Mesenteric fat pad (tissue), 1 donor: ENCODE data around the gene ANKRD27. TPM values are rescaled to one million over a fixed set of nuclear protein-coding genes. Genes with fewer than 3 reads are reported as not detected.
A peak's percentile ranks its signal among the peaks of the same experiment; 100 is the strongest.

Experiments
- DNase-seq: peaks from one replicate; pipeline ENCODE4 v3.0.0-alpha.2; 2020; ENCODE audit warnings: low spot score
- total RNA-seq: library from RNA; stranded (reverse); fragmentation: NEBNext Ultra II Directional; extraction: Animal tissue kit (Norgen Biotek cat#: 25700); gene quantifications from one replicate; pipeline ENCODE4 v1.2.1, GENCODE V29; 2021
- donor health status: DM: yes; HTN: yes; CAD: no.

Gene ANKRD27
- total RNA-seq, 1 donor from 2014 or later: 34.3 TPM

GRCh38 chr19:32558607-32559228 is 116.3 kb downstream of the ANKRD27 start:
- DNase-seq: peak; percentile 37

- DNase-seq: peak; percentile 28
These were observed 119.2 kb downstream of the ANKRD27 start for GRCh38 chr19:32555786-32556185.

- DNase-seq: peak; percentile 1
These were observed 124.3 kb downstream of the ANKRD27 start for GRCh38 chr19:32550666-32551065.

Other genes with a start within 250 kb of the ANKRD27 start
- gene PDCD5, start 94.0 kb downstream of the ANKRD27 start, total RNA-seq: 84.5 TPM
- gene RGS9BP, start 668 bp upstream of the ANKRD27 start, total RNA-seq: not detected
- 11.3 TPM for gene NUDT19, start 16.6 kb upstream of the ANKRD27 start, total RNA-seq
- not detected for gene TDRD12, start 44.6 kb upstream of the ANKRD27 start, total RNA-seq
- gene SLC7A9, start 194.6 kb upstream of the ANKRD27 start, total RNA-seq: 0.29 TPM